Left ventricle myocardium superior (tissue), 1 donor: ENCODE data around the gene RTBDN. TPM values are rescaled to one million over a fixed set of nuclear protein-coding genes. Genes with fewer than 3 reads are reported as not detected.

Experiments used
- ATAC-seq: fragments of 200-7000 bp; cut with Tn5 transposase; one replicate; pipeline ENCODE4 v1.9.1; 2020; ENCODE audit warnings: mild to moderate bottlenecking, moderate library complexity
- DNase-seq: peaks from one replicate; pipeline ENCODE4 v3.0.0-alpha.2; 2020
- intact Hi-C: fragments of 100-400 bp; cut with micrococcal nuclease; formaldehyde crosslinking; loops from one replicate; pipeline ENCODE4 v1.11.0; 2022
- total RNA-seq: library from RNA; stranded (reverse); fragmentation: NEBNext Ultra II Directional; extraction: Animal tissue kit (Norgen Biotek cat#: 25700); gene quantifications from one replicate; pipeline ENCODE4 v1.2.1, GENCODE V29; 2021
- donor health status: DM: no; HTN: yes; CAD: no; lungs with severe emphysema.

The RTBDN gene
- total RNA-seq, 1 donor from 2014 or later, result not detected

DNA sequence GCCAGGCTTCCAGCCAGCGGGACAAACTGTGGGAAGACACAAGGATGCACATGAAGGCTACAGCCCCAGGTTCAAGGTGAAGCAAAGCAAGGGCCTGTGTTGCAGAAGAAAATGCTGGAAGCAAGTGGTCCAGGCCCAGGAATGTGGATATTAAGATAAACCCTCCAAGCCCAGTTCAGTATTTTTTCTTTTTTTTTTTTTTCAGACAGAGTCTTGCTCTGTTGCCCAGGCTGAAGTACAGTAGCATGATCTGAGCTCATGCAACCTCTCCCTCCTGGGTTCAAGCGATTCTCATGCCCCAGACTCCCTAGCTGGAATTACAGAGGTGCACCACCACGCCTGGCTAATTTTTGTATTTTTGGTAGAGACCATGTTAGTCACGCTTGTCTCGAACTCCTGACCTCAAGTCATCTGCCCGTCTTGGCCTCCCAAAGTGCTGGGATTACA is 37.2 kb downstream of the RTBDN start:
- intact Hi-C loops, result no loop called here
- DNase-seq, result no peak
- no peak for ATAC-seq

DNA sequence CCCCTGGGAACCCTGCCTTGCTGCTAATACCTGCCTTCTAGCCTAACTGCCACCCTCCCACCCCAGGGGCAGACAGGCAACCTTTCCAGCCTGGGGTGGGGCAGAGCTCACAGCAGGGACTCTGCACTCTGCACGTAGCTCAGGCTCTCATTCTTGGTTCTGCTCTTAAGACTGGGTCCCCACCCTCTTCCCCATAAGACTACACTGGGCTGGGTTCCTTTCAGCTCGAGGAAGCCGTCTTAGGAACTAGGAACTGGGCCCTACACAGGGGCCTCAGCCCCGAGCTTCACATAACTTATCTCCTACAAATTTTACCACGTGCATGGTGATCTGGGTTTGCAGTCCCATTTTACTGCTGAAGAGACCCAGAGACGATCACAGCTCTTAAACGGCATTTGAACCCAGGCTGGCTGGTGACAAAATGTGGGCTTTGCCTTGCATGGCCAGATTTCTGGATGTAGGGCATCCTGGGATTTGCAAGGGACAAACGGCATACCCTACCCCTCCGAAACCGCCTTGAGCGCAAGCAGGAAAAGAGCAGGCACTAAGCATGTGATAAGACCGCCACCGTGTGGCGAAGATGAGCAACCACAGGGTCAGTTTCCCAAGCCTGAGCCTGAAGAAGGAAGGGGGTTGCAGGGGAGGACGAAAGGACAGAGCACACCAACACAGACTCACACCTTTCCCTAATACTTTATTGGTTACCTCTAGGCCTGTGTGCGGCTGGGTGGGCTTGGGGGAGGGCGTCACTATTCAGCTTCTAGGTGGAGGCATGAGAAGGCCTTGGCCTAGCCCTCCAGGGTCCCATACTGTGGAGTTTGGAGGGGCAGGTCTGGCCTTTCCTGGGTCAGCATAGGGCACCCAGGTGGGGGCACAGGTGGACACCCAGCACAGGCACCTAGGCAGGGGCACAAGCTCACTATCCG is 38.0 kb downstream of the RTBDN start:
- DNase-seq (peak; percentile 74), ATAC-seq (peak; percentile 9)
- intact Hi-C loops, result no loop called here

GRCh38 chr19:12794971-12795381 is 39.4 kb downstream of the RTBDN start:
- intact Hi-C loops, result loop anchor here (2.0 kb wide), 1 partner anchor 18 kb away; no protein-coding TSS in a partner anchor
- ATAC-seq, result no peak
- no peak for DNase-seq

GRCh38 chr19:12794196-12794941 is 40.0 kb downstream of the RTBDN start:
- intact Hi-C loops, result loop anchor here (2.0 kb wide), 1 partner anchor 18 kb away; no protein-coding TSS in a partner anchor
- ATAC-seq, result no peak
- DNase-seq, result no peak

- intact Hi-C loops, result loop anchor here (2.0 kb wide), 1 partner anchor 17 kb away; no protein-coding TSS in a partner anchor
- DNase-seq (peak; percentile 97), ATAC-seq (peak; percentile 55)
These were observed 40.8 kb downstream of the RTBDN start for GRCh38 chr19:12793290-12794195.

DNA sequence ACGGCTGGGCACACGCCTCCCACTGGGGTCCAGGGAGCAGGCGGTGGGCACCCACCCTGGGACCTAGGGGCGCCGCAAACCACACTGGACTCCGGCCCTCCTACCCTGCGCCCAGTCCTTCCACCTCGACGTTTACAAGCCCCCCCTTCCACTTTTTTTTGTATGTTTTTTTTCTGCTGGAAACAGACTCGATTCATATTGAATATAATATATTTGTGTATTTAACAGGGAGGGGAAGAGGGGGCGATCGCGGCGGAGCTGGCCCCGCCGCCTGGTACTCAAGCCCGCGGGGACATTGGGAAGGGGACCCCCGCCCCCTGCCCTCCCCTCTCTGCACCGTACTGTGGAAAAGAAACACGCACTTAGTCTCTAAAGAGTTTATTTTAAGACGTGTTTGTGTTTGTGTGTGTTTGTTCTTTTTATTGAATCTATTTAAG is 41.5 kb downstream of the RTBDN start:
- intact Hi-C loops, result no loop called here
- DNase-seq (no peak), ATAC-seq (no peak)

DNA sequence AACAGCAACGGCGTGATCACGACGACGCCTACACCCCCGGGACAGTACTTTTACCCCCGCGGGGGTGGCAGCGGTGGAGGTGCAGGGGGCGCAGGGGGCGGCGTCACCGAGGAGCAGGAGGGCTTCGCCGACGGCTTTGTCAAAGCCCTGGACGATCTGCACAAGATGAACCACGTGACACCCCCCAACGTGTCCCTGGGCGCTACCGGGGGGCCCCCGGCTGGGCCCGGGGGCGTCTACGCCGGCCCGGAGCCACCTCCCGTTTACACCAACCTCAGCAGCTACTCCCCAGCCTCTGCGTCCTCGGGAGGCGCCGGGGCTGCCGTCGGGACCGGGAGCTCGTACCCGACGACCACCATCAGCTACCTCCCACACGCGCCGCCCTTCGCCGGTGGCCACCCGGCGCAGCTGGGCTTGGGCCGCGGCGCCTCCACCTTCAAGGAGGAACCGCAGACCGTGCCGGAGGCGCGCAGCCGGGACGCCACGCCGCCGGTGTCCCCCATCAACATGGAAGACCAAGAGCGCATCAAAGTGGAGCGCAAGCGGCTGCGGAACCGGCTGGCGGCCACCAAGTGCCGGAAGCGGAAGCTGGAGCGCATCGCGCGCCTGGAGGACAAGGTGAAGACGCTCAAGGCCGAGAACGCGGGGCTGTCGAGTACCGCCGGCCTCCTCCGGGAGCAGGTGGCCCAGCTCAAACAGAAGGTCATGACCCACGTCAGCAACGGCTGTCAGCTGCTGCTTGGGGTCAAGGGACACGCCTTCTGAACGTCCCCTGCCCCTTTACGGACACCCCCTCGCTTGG is 42.1 kb downstream of the RTBDN start:
- DNase-seq (peak; percentile 85), ATAC-seq (no peak)
- intact Hi-C loops, result no loop called here

- intact Hi-C loops, result no loop called here
- ATAC-seq (peak; percentile 68), DNase-seq (peak; percentile 99)
These were observed 42.9 kb downstream of the RTBDN start, which contains the start of gene JUNB for GRCh38 chr19:12791345-12792050. TSS of gene JUNB (plus strand) at chr19:12791486. CDS start at chr19:12791772, 286 bp downstream.

GRCh38 chr19:12790628-12791344 is 43.6 kb downstream of the RTBDN start:
- ATAC-seq (no peak), DNase-seq (no peak)
- intact Hi-C loops, result no loop called here

DNA sequence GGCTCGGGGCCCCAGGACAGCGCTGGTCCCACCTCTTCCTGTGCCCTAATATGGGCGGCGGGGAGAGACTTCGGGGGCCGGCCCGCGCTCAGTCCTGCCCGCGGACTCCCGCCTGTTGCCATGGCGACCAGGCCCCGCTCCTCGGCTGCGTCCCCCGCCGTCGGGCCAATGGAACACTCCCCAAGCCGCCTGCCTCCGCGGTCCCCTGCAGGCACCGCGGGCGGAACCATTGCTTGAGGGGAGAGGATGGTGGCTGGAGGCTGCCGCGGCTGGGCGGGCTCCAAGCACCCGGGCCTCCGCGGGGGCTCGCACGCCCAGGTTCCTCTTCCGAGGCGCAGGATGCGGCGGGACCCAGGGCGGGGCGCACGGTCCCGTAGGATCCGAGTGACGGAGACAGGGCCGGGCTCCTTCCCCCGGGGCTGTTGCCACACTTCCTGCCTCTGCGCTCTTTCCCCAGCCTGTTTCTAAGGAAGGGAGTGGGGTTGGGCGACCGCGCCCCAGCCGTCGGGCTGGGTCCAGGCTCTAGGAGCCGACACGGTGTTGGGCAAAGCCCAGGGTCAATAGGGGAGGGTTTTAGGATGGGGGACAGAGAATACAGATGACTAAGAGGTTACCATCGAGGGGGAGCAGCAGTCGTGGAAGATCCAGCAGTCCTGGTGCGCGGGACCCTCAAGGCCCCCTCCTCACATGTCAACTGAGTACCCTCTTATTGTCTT is 44.3 kb downstream of the RTBDN start:
- intact Hi-C loops, result no loop called here
- DNase-seq, result peak; percentile 98
- ATAC-seq, result peak; percentile 56

- ATAC-seq (no peak), DNase-seq (no peak)
- intact Hi-C loops, result no loop called here
These were observed 45.1 kb downstream of the RTBDN start for GRCh38 chr19:12789098-12789903.

DNA sequence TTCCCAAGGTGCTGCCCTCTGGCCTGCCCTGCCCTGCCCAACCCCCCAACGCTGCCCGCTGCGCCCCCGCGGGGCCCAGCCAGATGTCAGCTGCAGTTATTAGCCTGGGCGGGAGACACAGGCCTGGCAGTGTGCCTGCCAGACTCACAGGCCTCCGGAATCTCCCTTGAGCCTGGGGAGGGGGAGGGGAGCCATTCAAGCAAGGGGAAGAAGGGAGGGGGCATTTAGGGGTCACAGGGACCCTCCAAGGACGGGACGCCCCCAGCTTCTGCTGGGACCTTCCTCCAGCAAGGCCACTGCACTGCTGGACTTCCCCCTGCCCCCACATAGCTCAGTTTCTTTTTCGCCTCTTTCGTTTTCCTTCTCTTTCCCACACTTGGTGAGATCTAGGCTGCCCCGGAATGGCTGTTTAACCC is 45.7 kb downstream of the RTBDN start:
- DNase-seq, result peak; percentile 93
- intact Hi-C loops, result no loop called here
- ATAC-seq, result no peak

DNA sequence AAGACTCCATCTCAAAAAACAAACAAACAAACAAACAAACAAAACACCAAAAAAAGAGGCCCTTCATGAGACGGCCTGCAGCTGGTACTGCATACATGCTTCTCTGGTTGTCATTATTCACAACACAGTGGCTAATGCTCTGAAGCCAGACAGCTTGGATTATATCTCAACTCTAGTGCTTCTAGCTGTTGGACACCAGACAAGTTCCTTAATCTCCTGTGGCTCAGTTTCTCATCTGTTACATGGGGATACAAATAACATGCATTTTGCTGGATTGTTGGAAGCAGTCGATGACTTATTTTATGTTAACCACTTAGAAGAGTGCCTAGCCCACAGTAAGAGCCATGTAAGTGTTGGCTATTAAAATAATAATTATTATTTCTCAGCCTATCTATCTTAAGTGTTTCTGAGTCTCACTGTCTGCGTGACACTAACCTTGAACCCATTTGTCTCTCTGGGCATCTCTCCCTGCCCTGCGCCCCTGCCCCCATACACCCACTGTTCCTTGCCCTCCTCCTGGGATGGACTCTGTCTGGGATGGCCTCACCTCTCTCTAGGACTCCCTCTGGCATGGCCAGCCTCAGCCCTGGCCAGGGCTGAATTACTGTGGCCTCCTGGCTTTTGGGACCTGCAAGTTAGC is 46.2 kb downstream of the RTBDN start:
- no peak for DNase-seq
- intact Hi-C loops, result no loop called here
- ATAC-seq, result no peak

- intact Hi-C loops, result no loop called here
- DNase-seq (no peak), ATAC-seq (no peak)
These were observed 46.9 kb downstream of the RTBDN start for GRCh38 chr19:12787458-12787857.

DNA sequence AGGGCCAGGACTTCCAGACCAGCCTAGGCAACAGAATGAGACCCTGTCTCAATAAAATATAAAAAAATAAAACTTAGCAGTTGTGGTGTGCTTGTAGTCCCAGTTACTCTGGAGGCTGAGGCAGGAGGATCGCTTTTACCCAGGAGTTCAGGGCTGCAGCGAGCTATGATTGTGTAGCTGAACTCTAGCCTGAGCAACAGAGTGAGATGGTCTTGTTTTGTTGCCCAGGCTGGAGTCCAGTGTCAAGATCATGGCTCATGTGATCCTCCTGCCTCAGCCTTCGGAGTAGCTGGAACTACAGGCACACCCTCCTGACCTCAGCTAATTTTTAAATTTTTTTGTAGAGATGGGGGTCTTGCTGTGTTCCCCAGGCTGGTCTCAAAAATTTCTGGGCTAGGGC is 47.4 kb downstream of the RTBDN start:
- ATAC-seq (no peak), DNase-seq (no peak)
- intact Hi-C loops, result no loop called here
